Testis (tissue), 3 donors: Measurements from ENCODE around the gene CPN1. TPM values are rescaled to one million over a fixed set of nuclear protein-coding genes. Genes with fewer than 3 reads are reported as not detected.

Experiments
- DNase-seq: peaks from one replicate; pipeline ENCODE4 v3.0.0-alpha.2; 2019
- H3K27ac ChIP-seq, 2 donors: fragments of 200-600 bp; sonication (generic); one replicate each; pipeline ENCODE4 v1.5.1; 2019
- H3K27me3 ChIP-seq: fragments of 200-600 bp; sonication (generic); one replicate; pipeline ENCODE4 v1.5.1; 2019
- H3K36me3 ChIP-seq: fragments of 200-600 bp; sonication (generic); one replicate; pipeline ENCODE4 v1.5.1; 2017; ENCODE audit warnings: low read depth; ENCODE audit errors: missing control alignments
- H3K4me1 ChIP-seq: fragments of 200-600 bp; sonication (generic); one replicate; pipeline ENCODE4 v1.5.1; 2019
- H3K4me3 ChIP-seq, 2 donors: fragments of 200-600 bp; sonication (generic); one replicate each; pipeline ENCODE4 v1.5.1; 2017 to 2019
- H3K9me3 ChIP-seq: fragments of 200-600 bp; sonication (generic); one replicate; pipeline ENCODE4 v1.5.1; 2017
- CTCF ChIP-seq, 3 experiments: fragments of 450-650 bp in 2 of 3; fragments of 200-600 bp in 1 of 3; sonication (generic) in 1 of 3; IDR thresholded peaks; one replicate each; pipeline ENCODE4 v1.5.1; 2016 to 2019; ENCODE audit warnings: antibody characterized with exemption in 3 of 3, mild to moderate bottlenecking in 2 of 3, moderate library complexity in 1 of 3
- POLR2A ChIP-seq: fragments of 450-650 bp; IDR thresholded peaks from one replicate; pipeline ENCODE4 v1.6.1; 2017; ENCODE audit warnings: antibody characterized with exemption, mild to moderate bottlenecking, moderate library complexity
- WGBS, 2 donors: methylation state at CpG; one replicate each; pipeline ENCODE4 v1.1.5; 2018; 5-methylcytosine and 5-hydroxymethylcytosine counted together
- intact Hi-C: fragments of 100-400 bp; cut with DNase I; formaldehyde crosslinking; loops from one replicate; pipeline ENCODE4 v1.15.1; 2023; ENCODE audit warnings: low total_unique reads
- polyA plus RNA-seq: library from polyadenylated mRNA; stranded (reverse); fragments of 350-450 nt; fragmentation: Illumina TruSeq; extraction: RNeasy Lipid Tissue Mini Kit (QIAGEN cat#74804); gene quantifications from one replicate; pipeline ENCODE4 v1.2.3, GENCODE V29; 2014; ENCODE audit warnings: low read depth, low replicate concordance; ENCODE audit not compliant: insufficient read depth
- total RNA-seq, 2 donors: library from RNA; depleted of rRNA; stranded (reverse); fragments of >200 nt; gene quantifications; one replicate each; pipeline ENCODE4 v1.2.3, GENCODE V29; 2016

Gene CPN1
- total and polyA plus RNA-seq, 3 donors from 2014 or later: 0.87 to 2.7 (median 2.4) TPM

GRCh38 chr10:100022403-100022802 lies 59.3 kb downstream of the CPN1 start:
- TF ChIP-seq POLR2A (no peak), CTCF (IDR thresholded peaks at IDR 0.05) (no peak)
- Histone ChIP-seq H3K27ac (no peak overlapping the region), H3K4me1 (no peaks in the 10 kb centered on the region), H3K36me3 (no peaks in the 10 kb centered on the region), H3K4me3 (no peak overlapping the region), H3K9me3 (no peaks in the 10 kb centered on the region), H3K27me3 (no peaks in the 10 kb centered on the region)
- DNase-seq: no peak
- intact Hi-C loops: no loop called here
- 64 to 75% methylated on average over 2 of the region's 2 CpGs for WGBS, 2 donors

GRCh38 chr10:100021322-100021721 lies 60.3 kb downstream of the CPN1 start:
- Histone ChIP-seq H3K36me3 (no peaks in the 10 kb centered on the region), H3K4me1 (no peaks in the 10 kb centered on the region), H3K27ac (no peak overlapping the region), H3K27me3 (no peaks in the 10 kb centered on the region), H3K9me3 (no peaks in the 10 kb centered on the region), H3K4me3 (no peak overlapping the region)
- intact Hi-C loops: no loop called here
- no peak for TF ChIP-seq CTCF (IDR thresholded peaks at IDR 0.05)
- no peak for TF ChIP-seq POLR2A
- no peak for DNase-seq
- WGBS, 2 donors: 91 to 94% methylated on average over 1 of the region's 1 CpG

- no peak for DNase-seq
- Histone ChIP-seq H3K9me3 (no peaks in the 10 kb centered on the region), H3K27ac (no peak overlapping the region), H3K4me3 (no peak overlapping the region), H3K4me1 (no peaks in the 10 kb centered on the region), H3K27me3 (no peaks in the 10 kb centered on the region), H3K36me3 (no peaks in the 10 kb centered on the region)
- TF ChIP-seq POLR2A: no peak
- TF ChIP-seq CTCF (IDR thresholded peaks at IDR 0.05): no peak
- intact Hi-C loops: no loop called here
- 71 to 85% methylated on average over 3 to 8 of the region's 11 CpGs for WGBS, 2 donors
Observed at GRCh38 chr10:100020886-100021253, 60.8 kb downstream of the CPN1 start.

GRCh38 chr10:100020142-100020885 lies 61.4 kb downstream of the CPN1 start:
- H3K27me3 ChIP-seq: no peaks in the 10 kb centered on the region
- H3K4me3 ChIP-seq: no peak overlapping the region
- no peak for TF ChIP-seq CTCF (IDR thresholded peaks at IDR 0.05)
- no peak for TF ChIP-seq POLR2A
- DNase-seq: no peak
- no peaks in the 10 kb centered on the region for H3K4me1 ChIP-seq
- 75 to 77% methylated on average over 4 to 5 of the region's 5 CpGs for WGBS, 2 donors
- no peaks in the 10 kb centered on the region for H3K36me3 ChIP-seq
- no peak overlapping the region for H3K27ac ChIP-seq
- intact Hi-C loops: no loop called here
- H3K9me3 ChIP-seq: no peaks in the 10 kb centered on the region

GRCh38 chr10:100019787-100020141 lies 61.9 kb downstream of the CPN1 start:
- WGBS, 2 donors: 30 to 43% methylated on average over 3 of the region's 3 CpGs
- no peak for TF ChIP-seq POLR2A
- TF ChIP-seq CTCF (IDR thresholded peaks at IDR 0.05): no peak
- no peak for DNase-seq
- intact Hi-C loops: no loop called here
- no peaks in the 10 kb centered on the region for H3K36me3 ChIP-seq
- no peaks in the 10 kb centered on the region for H3K9me3 ChIP-seq
- no peak overlapping the region for H3K27ac ChIP-seq
- no peak overlapping the region for H3K4me3 ChIP-seq
- H3K4me1 ChIP-seq: no peaks in the 10 kb centered on the region
- no peaks in the 10 kb centered on the region for H3K27me3 ChIP-seq
